Muscle of leg (tissue), 11 donors: ENCODE results near the gene ANO2. TPM values are rescaled to one million over a fixed set of nuclear protein-coding genes. Genes with fewer than 3 reads are reported as not detected.

Source experiments
- DNase-seq: peaks from one replicate; pipeline ENCODE4 v3.0.0; 2013
- H3K27ac ChIP-seq: one replicate; pipeline ENCODE4 v1.5.1; 2013; ENCODE audit warnings: mild to moderate bottlenecking, low read length, control low read depth
- H3K27me3 ChIP-seq: one replicate; pipeline ENCODE4 v1.6.1; 2013; ENCODE audit warnings: low read length; ENCODE audit not compliant: control insufficient read depth, insufficient read depth
- H3K36me3 ChIP-seq: one replicate; pipeline ENCODE4 v1.6.1; 2013; ENCODE audit warnings: low read length; ENCODE audit not compliant: control insufficient read depth, insufficient read depth
- H3K4me1 ChIP-seq: one replicate; pipeline ENCODE4 v1.6.1; 2013; ENCODE audit warnings: low read length; ENCODE audit not compliant: control insufficient read depth, insufficient read depth
- H3K4me3 ChIP-seq: one replicate; pipeline ENCODE4 v1.5.1; 2013; ENCODE audit warnings: low read length, control low read depth
- H3K9me3 ChIP-seq: replicated peaks from 2 replicates; pipeline ENCODE4 v1.6.1; 2013; ENCODE audit warnings: low read depth, low read length; ENCODE audit not compliant: control insufficient read depth
- WGBS: methylation state at CpG from one replicate; pipeline ENCODE4 v1.1.5; 2013; ENCODE audit warnings: missing lambda C conversion rate; ENCODE audit not compliant: insufficient coverage; 5-methylcytosine and 5-hydroxymethylcytosine counted together
- polyA plus RNA-seq, 8 donors: library from polyadenylated mRNA; unstranded; fragments of 120-200 nt; gene quantifications; one replicate each; pipeline versions ENCODE4 v1.2.1 to v1.2.3, GENCODE V29; 2013; ENCODE audit warnings: inconsistent platforms in 1 of 8, low replicate concordance in 1 of 8; ENCODE audit not compliant: insufficient read length in 8 of 8, insufficient read depth in 1 of 8
- total RNA-seq: library from RNA; stranded (reverse); fragments of 120-200 nt; gene quantifications from one replicate; pipeline ENCODE4 v1.2.4, GENCODE V29; 2013

The ANO2 gene
- total and polyA plus RNA-seq, 9 donors: 2.5 to 5.9 (median 3.5) TPM

GRCh38 chr12:5944688-5945070 lies 380 bp downstream of the ANO2 start:
- WGBS: 22% methylated on average over 6 of the region's 12 CpGs
- H3K27me3 ChIP-seq: peaks cover 35% of the 10 kb centered on the region

GRCh38 chr12:5944053-5944452 lies 1.0 kb downstream of the ANO2 start:
- Histone ChIP-seq H3K27me3 (peaks cover 35% of the 10 kb centered on the region), H3K27ac (no peak overlapping the region), H3K4me3 (no peak overlapping the region), H3K36me3 (no peaks in the 10 kb centered on the region), H3K4me1 (peaks cover 8% of the 10 kb centered on the region), H3K9me3 (no peaks in the 10 kb centered on the region)
- DNase-seq: no peak
- 76% methylated on average over 7 of the region's 8 CpGs for WGBS

More at GRCh38 chr12:5944688-5945070, 380 bp downstream of the ANO2 start:
- Histone ChIP-seq H3K27ac (no peak overlapping the region), H3K9me3 (no peaks in the 10 kb centered on the region), H3K4me1 (peaks cover 8% of the 10 kb centered on the region), H3K4me3 (peak overlapping the region; percentile 48), H3K36me3 (no peaks in the 10 kb centered on the region)
- peak; percentile 12 for DNase-seq

GRCh38 chr12:5941907-5942306 lies 3.2 kb downstream of the ANO2 start:
- Histone ChIP-seq H3K4me1 (peaks cover 8% of the 10 kb centered on the region), H3K36me3 (no peaks in the 10 kb centered on the region), H3K4me3 (no peak overlapping the region), H3K9me3 (no peaks in the 10 kb centered on the region), H3K27ac (no peak overlapping the region), H3K27me3 (peaks cover 37% of the 10 kb centered on the region)
- no CpG with 5 or more reads among the region's 3 CpGs for WGBS
- DNase-seq: no peak

- H3K4me3 ChIP-seq: no peak overlapping the region
- 69% methylated on average over 2 of the region's 4 CpGs for WGBS
- no peaks in the 10 kb centered on the region for H3K9me3 ChIP-seq
- DNase-seq: no peak
- H3K4me1 ChIP-seq: no peaks in the 10 kb centered on the region
- H3K36me3 ChIP-seq: no peaks in the 10 kb centered on the region
- H3K27me3 ChIP-seq: peaks cover 3% of the 10 kb centered on the region
- no peak overlapping the region for H3K27ac ChIP-seq
Measured at GRCh38 chr12:5927732-5928516, 17.1 kb downstream of the ANO2 start.

GRCh38 chr12:5925646-5926045 lies 19.4 kb downstream of the ANO2 start:
- WGBS: 85% methylated on average over 8 of the region's 9 CpGs

GRCh38 chr12:5924342-5924741 lies 20.7 kb downstream of the ANO2 start:
- WGBS: 80% methylated on average over 4 of the region's 7 CpGs
- DNase-seq: no peak
- no peaks in the 10 kb centered on the region for H3K9me3 ChIP-seq
- no peaks in the 10 kb centered on the region for H3K36me3 ChIP-seq
- peaks cover 3% of the 10 kb centered on the region for H3K27me3 ChIP-seq
- no peaks in the 10 kb centered on the region for H3K4me1 ChIP-seq
- H3K4me3 ChIP-seq: no peak overlapping the region
- H3K27ac ChIP-seq: no peak overlapping the region

More at GRCh38 chr12:5925646-5926045, 19.4 kb downstream of the ANO2 start:
- Histone ChIP-seq H3K4me3 (no peak overlapping the region), H3K27me3 (peaks cover 3% of the 10 kb centered on the region), H3K36me3 (no peaks in the 10 kb centered on the region), H3K27ac (no peak overlapping the region), H3K9me3 (no peaks in the 10 kb centered on the region), H3K4me1 (no peaks in the 10 kb centered on the region)
- no peak for DNase-seq

- Histone ChIP-seq H3K36me3 (no peaks in the 10 kb centered on the region), H3K4me3 (no peak overlapping the region), H3K27ac (no peak overlapping the region), H3K4me1 (no peaks in the 10 kb centered on the region), H3K27me3 (peaks cover 3% of the 10 kb centered on the region), H3K9me3 (no peaks in the 10 kb centered on the region)
- DNase-seq: no peak
- WGBS: 55% methylated on average over 4 of the region's 5 CpGs
Measured at GRCh38 chr12:5923751-5924150, 21.3 kb downstream of the ANO2 start.

GRCh38 chr12:5923043-5923605 lies 21.9 kb downstream of the ANO2 start:
- no peak for DNase-seq
- no peak overlapping the region for H3K4me3 ChIP-seq

GRCh38 chr12:5921966-5922899 lies 22.8 kb downstream of the ANO2 start:
- Histone ChIP-seq H3K9me3 (no peaks in the 10 kb centered on the region), H3K27ac (no peak overlapping the region), H3K27me3 (no peaks in the 10 kb centered on the region), H3K36me3 (no peaks in the 10 kb centered on the region), H3K4me1 (no peaks in the 10 kb centered on the region), H3K4me3 (no peak overlapping the region)
- no peak for DNase-seq
- WGBS: 53% methylated on average over 12 of the region's 15 CpGs

More at GRCh38 chr12:5923043-5923605, 21.9 kb downstream of the ANO2 start:
- Histone ChIP-seq H3K27me3 (peaks cover 3% of the 10 kb centered on the region), H3K36me3 (no peaks in the 10 kb centered on the region), H3K4me1 (no peaks in the 10 kb centered on the region), H3K9me3 (no peaks in the 10 kb centered on the region), H3K27ac (no peak overlapping the region)
- 40% methylated on average over 4 of the region's 14 CpGs for WGBS
